NCI-H345 treated with DMSO at 0.1 percent for 48 hours (cell line): ENCODE data around the gene GPSM3.
"Not testable (repeated sequence)": the region's sequence is repeated elsewhere in the genome, so short reads cannot be mapped to it uniquely, and the experiment has no call there.

Experiments
- DNase-seq: peaks from one replicate; lab custom pipeline; 2025; ENCODE audit not compliant: unreplicated experiment; lab: John Stamatoyannopoulos, UW

The GPSM3 gene

DNA sequence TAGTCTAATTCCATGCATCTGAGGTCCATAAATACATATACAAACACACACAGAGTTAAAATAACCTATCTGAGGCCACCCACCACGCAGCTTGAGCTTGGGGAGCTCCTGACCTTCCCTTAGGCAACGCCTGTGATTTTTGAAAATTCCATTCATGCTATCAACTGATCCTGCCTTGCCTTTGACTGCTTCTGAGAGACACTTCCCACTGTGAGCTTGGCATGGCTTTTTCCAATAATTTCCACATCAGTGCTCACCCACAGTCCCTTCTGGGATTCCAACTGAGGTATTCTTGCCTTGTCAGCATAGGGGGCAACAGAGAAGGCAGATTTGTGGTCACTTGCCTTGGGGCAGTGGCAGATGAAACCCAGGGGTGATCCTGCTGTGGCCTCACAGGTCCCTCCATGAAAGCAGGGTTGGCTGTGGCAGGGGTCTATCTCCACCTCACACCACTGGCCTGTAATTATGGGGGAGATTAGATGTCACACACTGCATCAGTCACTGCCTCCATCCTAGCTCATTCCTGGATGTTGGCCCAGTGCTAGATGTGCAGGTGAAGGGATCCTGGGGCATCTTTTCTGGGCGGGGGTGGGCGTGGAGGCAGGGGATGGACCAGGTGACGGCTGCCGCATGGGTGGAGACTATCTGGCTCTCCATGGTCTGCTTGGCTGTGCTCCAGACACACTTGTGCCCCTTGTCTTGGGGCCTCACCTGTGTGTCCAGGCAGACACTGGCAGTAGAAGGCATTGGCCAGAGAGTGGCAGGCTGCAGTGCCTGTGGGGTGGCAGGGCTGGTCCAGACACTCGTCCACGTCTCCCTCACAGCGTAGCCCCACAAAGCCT lies 11.2 kb upstream of the GPSM3 start:
- DNase-seq: no peak

DNA sequence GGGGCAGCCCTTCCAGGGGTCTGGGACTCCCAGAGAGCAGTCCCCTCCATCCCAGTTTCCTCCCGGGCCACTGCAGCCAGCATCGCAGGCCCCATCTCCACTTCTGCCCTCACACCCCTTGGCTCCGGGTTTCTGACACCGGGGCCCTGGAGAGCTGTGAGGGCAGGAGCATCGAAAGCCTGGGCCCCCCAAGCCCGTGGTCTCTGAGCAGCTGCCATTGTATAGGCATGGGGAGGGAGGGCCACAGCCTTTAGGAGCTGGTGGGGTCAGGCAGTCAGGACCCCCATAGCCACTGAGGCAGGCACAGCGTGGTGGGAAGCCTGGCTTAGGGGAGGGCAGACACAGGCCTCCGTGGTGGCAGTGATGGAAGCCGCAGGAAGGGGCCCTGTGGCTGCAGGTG lies 9.7 kb upstream of the GPSM3 start:
- no peak for DNase-seq

DNA sequence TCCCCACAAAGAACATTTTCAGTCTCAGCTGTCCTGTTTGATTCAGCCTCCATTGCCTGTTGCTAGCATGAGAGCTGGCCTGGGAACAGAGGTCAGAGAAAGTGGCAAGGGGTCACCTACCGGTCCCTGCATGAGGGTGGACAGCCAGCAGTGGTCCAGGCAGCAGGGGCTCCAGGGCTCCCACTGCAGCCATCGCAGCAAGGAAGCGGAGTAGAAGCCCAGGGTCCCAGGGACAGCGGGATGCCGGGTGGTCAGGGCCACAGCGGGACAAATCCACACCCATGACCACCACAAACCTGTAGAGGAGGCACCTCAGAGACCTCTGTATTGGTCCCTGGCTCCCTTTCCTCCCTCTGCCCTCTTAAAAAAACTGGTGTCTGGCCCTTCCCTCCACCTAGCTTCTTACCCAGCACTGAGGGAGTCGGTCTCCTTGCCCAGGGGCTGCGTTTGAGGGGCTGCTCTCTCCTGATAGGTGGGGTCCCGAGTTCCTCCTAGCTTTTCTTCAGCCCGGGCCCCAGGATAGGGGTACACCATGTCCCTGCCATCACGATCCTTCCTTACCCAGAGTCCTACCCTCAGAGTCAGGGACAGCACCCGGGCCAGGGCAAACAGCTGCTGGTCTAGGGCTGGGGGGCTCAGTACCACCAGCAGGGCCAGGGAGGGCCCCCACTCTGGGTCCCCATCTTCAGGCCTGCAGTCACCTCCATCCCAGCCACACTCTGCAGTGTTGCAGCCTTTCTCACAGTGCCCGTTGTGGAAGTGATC lies 8.4 kb upstream of the GPSM3 start:
- no peak for DNase-seq

DNA sequence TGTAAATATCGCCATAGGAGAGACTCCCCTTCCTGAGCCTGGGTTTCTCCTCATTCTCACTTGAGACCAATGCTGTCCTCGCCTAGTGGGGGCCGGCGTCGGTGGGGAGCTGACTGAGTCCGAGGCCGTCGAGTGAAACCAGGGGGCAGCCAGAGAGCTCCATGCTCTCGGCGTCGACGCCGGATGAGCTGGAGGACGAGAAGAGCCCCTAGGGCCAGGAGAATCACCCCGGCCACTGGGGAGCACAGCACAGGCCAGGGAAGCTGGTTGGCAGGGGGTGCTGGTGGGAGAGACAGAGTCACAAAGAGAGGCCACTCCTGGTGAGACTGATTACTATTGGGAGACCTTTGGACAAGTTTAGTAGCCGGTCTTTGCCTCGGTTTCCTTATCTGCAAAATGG lies 6.4 kb upstream of the GPSM3 start:
- no peak for DNase-seq

DNA sequence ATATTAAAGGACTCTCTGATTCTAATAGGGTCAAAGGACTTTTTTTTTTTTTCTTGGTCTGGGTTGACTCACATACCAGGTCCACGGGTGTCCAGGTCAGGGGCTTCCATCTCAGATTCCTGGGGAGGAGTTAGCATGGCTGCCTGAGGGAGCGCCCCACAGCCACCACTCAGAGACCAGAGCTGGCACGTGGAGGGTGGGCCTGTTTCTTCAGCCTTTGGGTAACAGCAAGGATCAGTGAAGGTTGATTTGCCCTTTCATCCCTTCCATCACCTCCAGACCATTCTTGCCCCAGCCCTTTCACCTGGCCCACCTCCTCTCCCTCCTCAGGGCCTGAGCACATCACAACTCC lies 5.9 kb upstream of the GPSM3 start:
- DNase-seq: no peak

DNA sequence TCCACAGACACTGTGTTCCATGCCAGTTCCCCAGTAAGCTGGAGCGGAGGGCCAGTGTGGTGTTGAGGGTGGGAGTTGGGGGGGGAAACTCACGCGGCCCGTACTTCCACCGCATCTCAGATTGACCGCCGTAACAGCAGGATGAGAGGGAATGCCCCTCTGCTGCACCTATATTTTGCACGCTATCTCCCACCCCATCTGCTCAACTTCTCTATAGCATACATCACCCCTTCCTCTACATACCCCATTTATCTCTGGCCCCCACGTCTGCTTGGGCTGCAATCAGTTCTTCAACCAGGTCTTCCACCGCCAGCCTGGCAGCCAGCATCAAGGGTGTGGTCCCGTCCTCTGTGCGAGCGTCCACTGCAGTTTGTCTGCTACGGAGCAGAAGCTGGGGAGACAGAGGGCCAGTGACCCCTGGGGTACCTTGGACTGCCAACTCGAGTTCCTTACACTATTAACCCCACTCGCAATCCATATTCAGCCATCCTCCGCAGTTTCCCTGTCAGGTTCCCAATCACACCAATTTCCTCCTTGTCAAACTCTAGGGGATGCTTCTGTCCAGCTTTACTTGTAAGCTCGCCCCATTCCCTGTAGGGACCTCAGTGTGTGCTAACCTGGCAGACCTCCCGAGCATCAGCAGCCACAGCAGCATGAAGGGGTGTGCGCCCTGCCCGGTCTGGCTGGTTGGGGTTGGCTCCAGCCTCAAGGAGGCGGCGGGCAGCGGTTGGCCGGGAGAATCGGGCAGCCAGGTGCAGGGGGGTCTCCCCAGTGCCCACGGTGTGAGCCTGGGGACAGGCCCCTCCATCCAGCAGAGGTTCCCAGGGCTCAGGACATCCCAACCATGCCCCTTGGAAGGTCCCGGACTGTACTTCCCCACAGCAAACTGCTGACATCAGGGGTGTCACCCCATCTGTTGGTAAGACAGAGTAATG lies 4.5 kb upstream of the GPSM3 start:
- no peak for DNase-seq

DNA sequence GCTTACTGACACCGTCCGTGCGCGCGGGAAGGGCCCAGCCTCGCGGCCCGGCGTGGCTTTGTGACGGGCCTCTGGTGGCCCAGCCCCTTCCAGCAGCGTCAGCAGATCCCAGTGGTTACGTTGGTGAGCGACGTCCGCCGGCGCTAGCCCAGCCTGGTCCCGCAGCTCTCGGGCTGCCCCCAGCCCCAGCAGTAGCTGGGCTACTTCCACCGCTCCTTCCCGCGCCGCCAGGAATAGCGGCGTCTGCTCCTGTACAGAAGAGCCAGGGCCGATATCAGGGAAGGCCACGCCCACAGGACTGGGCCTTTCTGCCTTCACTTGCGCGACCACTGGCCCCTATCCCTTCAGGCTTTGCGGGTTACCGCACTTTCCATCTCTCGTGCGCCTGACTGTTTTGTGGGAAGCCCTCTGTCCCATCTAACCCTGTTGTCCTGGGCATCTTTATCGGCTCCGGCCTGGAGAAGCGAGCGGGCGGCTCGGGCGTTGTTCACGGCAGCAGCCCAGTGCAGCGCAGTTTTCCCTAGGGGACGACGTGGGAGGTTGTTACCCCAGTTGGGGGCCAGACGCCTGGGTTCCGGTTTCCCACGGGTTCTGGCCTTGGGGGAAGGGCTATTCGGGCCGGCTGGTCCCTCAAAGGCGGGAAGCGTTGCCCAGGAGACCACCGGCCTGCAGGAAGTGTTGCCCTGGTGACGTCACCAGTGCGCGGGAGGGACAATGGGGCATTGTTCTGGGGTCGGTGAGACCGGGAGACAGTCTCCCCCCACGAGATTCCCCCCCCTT lies 3.6 kb upstream of the GPSM3 start:
- DNase-seq: peak; percentile 22

DNA sequence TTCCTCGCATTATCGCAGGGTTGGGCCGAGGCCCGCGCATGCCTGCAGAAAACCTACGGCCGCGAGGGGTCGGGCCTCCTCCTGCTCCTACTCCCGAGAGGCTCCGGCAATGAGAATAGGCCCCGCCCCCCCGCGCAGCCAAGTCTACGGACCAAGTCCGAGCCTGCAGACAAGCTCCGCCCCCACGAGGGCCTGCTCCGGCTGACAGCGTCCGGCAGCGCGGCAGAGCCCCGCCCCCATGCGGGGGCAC lies 3.1 kb upstream of the GPSM3 start:
- peak; percentile 97 for DNase-seq

DNA sequence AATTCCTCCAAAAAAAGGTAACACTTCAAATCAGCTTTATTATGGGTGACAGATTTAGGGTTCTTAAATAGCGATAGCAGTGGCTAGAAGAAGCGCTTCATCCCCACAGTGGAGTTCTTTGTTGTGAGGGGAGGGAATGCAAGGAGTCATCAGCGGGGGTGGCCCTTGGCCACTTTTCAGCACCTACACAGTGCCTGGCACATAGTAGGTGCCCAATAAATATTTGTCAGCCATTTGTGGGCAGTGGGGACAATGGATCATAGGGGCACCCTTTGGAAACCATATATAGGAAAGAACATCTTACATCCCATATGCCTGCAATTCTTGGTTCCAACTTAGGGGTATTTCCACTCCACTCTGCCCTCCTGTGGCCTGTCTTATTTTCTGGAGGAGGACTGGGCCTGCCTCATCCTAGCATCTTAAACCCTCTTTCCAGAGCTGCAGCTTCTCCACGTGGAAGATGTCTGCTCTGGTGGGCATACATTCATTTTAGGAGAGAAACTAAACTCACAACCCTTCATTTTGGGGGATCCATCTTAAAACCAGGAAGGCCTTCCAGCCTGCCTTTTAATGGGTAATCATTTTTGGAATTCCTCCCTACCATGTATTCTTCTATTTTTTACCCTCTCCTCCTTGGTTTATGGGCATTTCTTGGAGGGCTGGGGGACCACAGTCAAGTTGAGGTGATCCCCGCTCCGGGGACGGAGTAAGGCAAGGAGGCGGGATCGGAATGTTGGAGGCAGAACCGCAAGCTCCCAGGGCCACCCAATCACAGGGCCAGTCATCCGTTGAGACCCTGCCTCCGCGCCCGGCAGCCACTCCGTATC lies 2.6 kb upstream of the GPSM3 start:
- DNase-seq: peak; percentile 35

DNA sequence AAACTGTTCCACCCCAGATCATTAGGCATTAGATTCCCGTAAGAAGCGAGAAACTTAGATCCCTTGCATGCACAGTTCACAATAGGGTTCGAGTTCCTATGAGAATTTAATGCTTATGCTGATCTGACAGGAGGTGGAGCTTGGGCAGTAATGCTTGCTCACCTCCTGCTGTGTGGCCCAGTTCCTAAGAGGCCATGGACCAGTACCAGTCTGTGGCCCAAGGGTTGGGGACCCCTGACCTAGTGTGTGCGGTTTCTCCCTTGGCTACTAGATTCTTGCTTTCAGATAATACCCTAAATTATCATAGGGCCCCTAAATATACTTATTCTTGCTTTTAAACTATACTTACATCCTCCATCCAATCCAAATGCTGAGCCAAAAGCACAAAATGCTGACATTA lies 1.9 kb upstream of the GPSM3 start:
- no peak for DNase-seq

DNA sequence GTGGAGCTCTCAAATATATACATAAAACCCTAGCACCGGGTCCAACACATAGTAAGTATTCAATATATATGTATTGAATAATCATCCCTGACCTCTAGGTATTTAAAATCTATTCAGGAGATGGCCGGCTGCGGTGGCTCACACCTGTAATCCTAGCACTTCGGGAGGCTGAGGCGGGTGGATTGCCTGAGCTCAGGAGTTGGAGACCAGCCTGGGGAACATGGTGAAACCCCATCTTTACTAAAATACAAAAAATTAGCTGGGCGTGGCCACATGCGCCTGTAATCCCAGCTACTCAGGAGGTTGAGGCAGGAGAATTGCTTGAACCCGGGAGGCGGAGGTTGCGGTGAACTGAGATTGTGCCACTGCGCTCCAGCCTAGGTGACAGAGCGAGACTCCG lies 653 bp upstream of the GPSM3 start:
- DNase-seq: not testable (repeated sequence)

DNA sequence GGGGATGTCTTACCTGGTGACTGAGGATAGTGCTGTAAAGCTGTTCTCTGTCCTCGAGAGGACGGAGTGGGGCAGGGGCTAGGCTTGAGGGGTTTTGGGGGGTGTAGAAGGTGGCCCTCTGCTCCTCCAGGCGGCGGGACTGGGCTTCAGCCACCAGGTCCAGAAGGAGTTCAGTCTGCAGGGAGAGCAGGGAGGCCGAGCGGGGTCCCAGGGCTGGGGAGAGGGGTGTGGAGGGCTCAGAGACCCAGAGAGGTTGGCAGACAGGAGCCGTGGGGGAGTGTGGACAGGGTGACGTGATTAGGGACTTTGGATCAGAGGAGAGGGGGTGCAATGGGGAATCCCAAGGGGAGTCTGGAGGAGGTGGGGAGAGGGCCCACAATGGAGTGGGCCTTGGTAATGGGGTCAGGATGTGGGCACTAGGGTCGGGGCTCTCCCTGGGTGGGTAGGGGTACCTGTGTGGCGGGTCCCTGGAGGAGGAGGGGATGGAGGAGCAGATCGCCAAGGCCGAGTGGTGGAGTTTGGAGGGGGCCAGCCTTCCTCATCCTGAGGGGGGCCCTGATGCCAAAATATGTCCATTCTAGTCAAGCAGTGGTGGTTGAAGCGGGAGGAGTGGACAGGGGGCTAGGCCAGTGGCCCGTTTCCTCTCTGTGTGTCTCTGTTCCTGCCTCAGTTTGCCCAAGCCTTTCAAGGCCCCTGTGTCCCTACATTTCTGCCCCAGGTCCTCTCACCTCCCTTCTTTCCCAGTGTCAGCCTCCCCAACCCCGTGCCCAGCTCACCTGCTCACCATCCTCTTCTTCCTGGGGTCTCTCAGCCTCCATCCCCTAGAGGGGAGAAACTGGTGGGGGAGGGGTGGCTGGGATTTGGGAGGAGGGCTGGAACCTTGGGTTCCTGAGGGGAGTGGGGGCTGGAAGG lies 491 bp downstream of the GPSM3 start:
- DNase-seq: no peak

DNA sequence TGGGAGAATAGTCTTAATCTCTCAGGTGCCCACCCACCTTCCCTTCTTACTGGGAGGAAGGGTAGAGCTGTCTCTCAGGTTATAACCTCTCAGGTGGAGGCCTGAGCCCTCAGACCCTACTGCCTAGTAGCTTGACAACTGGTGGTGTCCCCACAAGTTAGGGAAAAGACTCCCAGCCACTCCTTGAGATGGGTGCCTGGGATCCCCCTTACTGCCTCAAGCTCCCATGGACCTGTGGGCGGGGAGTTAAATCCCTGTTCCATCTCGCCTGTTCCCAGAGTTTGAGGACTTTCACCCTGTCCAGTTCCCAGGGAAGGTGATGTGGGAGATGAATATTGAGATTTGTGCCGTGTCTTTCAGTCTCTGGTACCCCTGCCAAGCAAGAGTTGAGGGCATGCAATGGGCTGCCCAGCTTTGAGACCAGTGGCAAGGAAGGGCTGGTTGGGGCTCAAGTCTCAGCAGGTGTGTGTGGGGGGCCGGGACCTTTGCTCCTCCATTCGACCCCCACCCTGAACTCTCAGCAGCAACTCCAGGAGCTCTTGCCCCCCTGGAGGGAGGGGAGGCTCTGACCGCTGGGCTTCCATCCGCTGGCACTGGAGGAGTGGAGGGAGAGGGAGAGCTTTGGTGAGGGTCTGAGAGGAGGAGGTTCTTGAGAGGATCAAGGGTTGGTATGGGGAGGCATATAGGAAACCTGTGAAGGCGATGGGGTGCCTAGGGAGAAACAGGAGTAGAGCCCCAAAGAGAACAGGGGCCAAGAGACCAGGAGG lies 1.3 kb downstream of the GPSM3 start:
- DNase-seq: no peak

DNA sequence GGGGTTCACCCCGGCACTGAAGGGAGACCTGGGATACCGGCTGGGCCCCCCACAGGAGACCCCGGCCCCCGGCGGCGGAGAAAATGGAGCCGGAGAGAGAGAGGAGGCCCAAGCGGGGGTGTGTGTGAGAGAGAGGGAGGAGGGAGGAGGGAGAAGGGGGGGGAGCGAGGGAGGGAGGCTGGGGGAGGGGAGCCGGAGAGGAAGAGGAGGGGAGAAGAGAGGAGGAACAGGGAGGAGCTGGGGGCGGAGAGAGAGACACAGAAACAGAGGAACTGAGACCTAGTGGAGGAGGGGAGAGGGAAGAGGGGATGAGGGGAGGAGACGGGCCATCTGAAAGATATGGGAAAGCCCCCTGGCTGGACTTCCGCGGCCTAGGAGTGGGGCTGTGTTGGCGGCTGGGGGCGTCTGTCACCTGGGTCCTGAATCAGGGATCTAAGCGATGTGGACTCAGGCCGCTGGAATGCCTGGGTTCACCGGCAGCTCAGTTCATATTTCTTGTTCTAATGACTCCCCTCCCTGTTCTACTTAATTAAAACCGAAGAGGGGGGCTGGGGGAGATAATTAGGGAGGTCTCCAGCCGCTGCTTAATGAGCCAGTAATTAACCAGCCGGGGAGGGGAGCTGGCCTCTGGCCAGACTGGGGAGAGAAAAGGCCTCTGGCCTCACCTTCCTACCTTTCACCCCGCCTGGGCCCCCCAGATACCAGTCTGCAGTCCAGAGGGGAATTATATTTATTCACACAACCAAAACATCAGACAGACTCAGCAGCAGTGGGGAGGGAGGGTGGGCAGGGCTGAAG lies 2.2 kb downstream of the GPSM3 start, which contains the start of gene PBX2:
Gene PBX2, minus strand, starts transcription at position 149 of the 798 bp plus-strand sequence. CDS start 287 bp downstream, outside the sequence.
- peak; percentile 26 for DNase-seq

DNA sequence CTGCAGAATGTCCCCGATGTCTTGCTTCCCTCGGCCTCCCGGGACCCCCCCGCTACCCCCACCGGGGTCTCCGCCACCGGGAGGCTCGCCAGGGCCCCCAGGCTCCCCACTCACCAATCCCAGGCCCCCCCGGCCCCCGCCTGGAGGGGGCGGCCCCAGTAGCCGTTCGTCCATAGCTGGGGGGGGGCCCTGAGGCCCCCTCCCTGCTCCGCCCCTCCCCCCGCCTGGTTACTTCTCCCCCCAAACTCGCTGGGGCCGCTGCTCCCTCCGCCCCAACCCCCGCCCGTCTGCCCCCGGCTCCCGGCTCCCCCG lies 2.7 kb downstream of the GPSM3 start:
- DNase-seq: no peak

DNA sequence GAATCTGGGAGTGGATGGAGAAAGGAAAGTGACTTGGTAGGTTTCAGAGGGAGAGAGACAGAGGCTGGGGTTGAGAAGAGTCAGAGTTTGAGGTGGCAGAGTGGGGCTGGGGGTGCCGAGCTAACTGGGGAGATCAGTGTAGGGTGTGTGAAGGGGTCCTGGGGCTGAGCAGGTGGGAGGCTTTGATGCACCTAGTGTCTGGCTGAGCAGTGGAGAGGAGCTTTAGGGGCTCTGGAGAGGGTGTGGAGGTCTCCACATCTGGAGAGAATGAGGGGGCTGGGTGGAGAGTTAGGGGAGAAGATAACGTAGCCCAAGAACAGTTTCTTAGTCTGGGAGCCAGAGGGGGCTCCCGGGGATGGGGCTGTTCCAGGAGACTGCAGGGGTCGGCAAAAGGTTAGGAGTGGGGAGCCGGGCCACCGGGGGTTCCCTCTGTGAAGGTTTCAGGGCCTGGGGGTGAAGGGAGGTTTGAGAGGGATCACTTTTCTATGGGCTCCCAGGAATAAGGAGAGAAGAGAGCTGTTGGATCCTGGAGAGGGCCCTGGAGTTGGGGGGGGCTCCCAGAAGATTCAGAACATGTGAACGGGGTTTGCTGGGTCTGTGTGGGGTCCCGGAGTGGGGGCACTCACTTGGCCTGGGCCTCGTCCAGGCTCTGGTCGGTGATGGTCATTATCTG lies 3.2 kb downstream of the GPSM3 start:
- DNase-seq: no peak
